Measurements from ENCODE around the gene ADAM30.

Gene ADAM30

GRCh38 chr1:119914071-119914470 is 17.8 kb upstream of the ADAM30 start:
- Histone ChIP-seq H3F3A (ENCODE audit: insufficient read depth) (no peaks in the 10 kb centered on the region), H3K9me2 (replicated peaks; ENCODE audit: insufficient read depth, low read length) (no peaks in the 10 kb centered on the region), H3K27me3 (ENCODE audit: low read length) (no peaks in the 10 kb centered on the region), H3K9me3 (ENCODE audit: insufficient read depth, low read length) (no peaks in the 10 kb centered on the region), H3K4me2 (ENCODE audit: low read depth, low read length, poor library complexity, severe bottlenecking) (no peak overlapping the region), H3K79me2 (ENCODE audit: insufficient read depth, low read length) (no peaks in the 10 kb centered on the region), H3K9ac (ENCODE audit: low read length) (no peak overlapping the region), H3K4me3 (ENCODE audit: insufficient read depth, low read length, poor library complexity, severe bottlenecking) (no peak overlapping the region), H3K36me3 (ENCODE audit: low read length) (no peaks in the 10 kb centered on the region), H2AFZ (ENCODE audit: low read depth, low read length, severe bottlenecking) (no peak overlapping the region), H4K20me1 (ENCODE audit: low read depth, low read length) (no peaks in the 10 kb centered on the region), H3K27ac (ENCODE audit: low read depth, low read length) (no peak overlapping the region)
- TF ChIP-seq CTCF (IDR thresholded peaks at IDR 0.05; ENCODE audit: insufficient read depth, low read length, poor library complexity, severe bottlenecking) (no peak), EZH2phosphoT487 (conservative IDR thresholded peaks at IDR 0.05; ENCODE audit: low read length) (no peak)

GRCh38 chr1:119912963-119913362 is 16.6 kb upstream of the ADAM30 start:
- Histone ChIP-seq H3K36me3 (ENCODE audit: low read length) (no peaks in the 10 kb centered on the region), H3F3A (ENCODE audit: insufficient read depth) (no peaks in the 10 kb centered on the region), H3K4me3 (ENCODE audit: insufficient read depth, low read length, poor library complexity, severe bottlenecking) (no peak overlapping the region), H3K4me2 (ENCODE audit: low read depth, low read length, poor library complexity, severe bottlenecking) (no peak overlapping the region), H3K9ac (ENCODE audit: low read length) (no peak overlapping the region), H3K9me3 (ENCODE audit: insufficient read depth, low read length) (no peaks in the 10 kb centered on the region), H2AFZ (ENCODE audit: low read depth, low read length, severe bottlenecking) (no peak overlapping the region), H3K9me2 (replicated peaks; ENCODE audit: insufficient read depth, low read length) (no peaks in the 10 kb centered on the region), H3K27me3 (ENCODE audit: low read length) (no peaks in the 10 kb centered on the region), H3K79me2 (ENCODE audit: insufficient read depth, low read length) (no peaks in the 10 kb centered on the region), H4K20me1 (ENCODE audit: low read depth, low read length) (no peaks in the 10 kb centered on the region), H3K27ac (ENCODE audit: low read depth, low read length) (no peak overlapping the region)
- TF ChIP-seq CTCF (IDR thresholded peaks at IDR 0.05; ENCODE audit: insufficient read depth, low read length, poor library complexity, severe bottlenecking) (no peak), EZH2phosphoT487 (conservative IDR thresholded peaks at IDR 0.05; ENCODE audit: low read length) (no peak)

- Histone ChIP-seq H3K9me2 (replicated peaks; ENCODE audit: insufficient read depth, low read length) (no peaks in the 10 kb centered on the region), H3F3A (ENCODE audit: insufficient read depth) (no peaks in the 10 kb centered on the region), H3K4me2 (ENCODE audit: low read depth, low read length, poor library complexity, severe bottlenecking) (no peak overlapping the region), H3K79me2 (ENCODE audit: insufficient read depth, low read length) (no peaks in the 10 kb centered on the region), H3K9me3 (ENCODE audit: insufficient read depth, low read length) (no peaks in the 10 kb centered on the region), H3K9ac (ENCODE audit: low read length) (no peak overlapping the region), H3K27me3 (ENCODE audit: low read length) (no peaks in the 10 kb centered on the region), H3K4me3 (ENCODE audit: insufficient read depth, low read length, poor library complexity, severe bottlenecking) (no peak overlapping the region), H4K20me1 (ENCODE audit: low read depth, low read length) (no peaks in the 10 kb centered on the region), H3K27ac (ENCODE audit: low read depth, low read length) (no peak overlapping the region), H2AFZ (ENCODE audit: low read depth, low read length, severe bottlenecking) (no peak overlapping the region), H3K36me3 (ENCODE audit: low read length) (no peaks in the 10 kb centered on the region)
- TF ChIP-seq CTCF (IDR thresholded peaks at IDR 0.05; ENCODE audit: insufficient read depth, low read length, poor library complexity, severe bottlenecking) = no peak
- TF ChIP-seq EZH2phosphoT487 (conservative IDR thresholded peaks at IDR 0.05; ENCODE audit: low read length) = no peak
Measured at GRCh38 chr1:119911775-119912174, 15.5 kb upstream of the ADAM30 start.

All from SU-DHL-6 (cell line).